H7 (cell line): ENCODE results near the gene SLC13A3. TPM values are rescaled to one million over a fixed set of nuclear protein-coding genes. Genes with fewer than 3 reads are reported as not detected.

ENCODE experiments used
- DNase-seq: peaks from one replicate; pipeline ENCODE4 v3.0.0; 2012
- H3K27me3 ChIP-seq: 2 replicates; pipeline ENCODE4 v1.6.0; 2011; ENCODE audit warnings: mild to moderate bottlenecking, low read length; ENCODE audit not compliant: control insufficient read depth, insufficient read depth
- H3K36me3 ChIP-seq: replicated peaks from 2 replicates; pipeline ENCODE4 v1.5.1; 2011; ENCODE audit warnings: low read length; ENCODE audit not compliant: control insufficient read depth, insufficient read depth
- H3K4me3 ChIP-seq: 2 replicates; pipeline ENCODE4 v1.5.1; 2011; ENCODE audit warnings: low read depth, mild to moderate bottlenecking, control low read depth, low read length, moderate library complexity; ENCODE audit not compliant: insufficient read depth
- total RNA-seq: library from RNA; depleted of rRNA; stranded (reverse); fragments of >200 nt; shearing (Covaris generic); gene quantifications from 2 replicates; pipeline ENCODE4 v1.2.3, GENCODE V29; 2014

The SLC13A3 gene
- total RNA-seq, 1 experiment from 2014 or later, result 6.9 TPM

DNA sequence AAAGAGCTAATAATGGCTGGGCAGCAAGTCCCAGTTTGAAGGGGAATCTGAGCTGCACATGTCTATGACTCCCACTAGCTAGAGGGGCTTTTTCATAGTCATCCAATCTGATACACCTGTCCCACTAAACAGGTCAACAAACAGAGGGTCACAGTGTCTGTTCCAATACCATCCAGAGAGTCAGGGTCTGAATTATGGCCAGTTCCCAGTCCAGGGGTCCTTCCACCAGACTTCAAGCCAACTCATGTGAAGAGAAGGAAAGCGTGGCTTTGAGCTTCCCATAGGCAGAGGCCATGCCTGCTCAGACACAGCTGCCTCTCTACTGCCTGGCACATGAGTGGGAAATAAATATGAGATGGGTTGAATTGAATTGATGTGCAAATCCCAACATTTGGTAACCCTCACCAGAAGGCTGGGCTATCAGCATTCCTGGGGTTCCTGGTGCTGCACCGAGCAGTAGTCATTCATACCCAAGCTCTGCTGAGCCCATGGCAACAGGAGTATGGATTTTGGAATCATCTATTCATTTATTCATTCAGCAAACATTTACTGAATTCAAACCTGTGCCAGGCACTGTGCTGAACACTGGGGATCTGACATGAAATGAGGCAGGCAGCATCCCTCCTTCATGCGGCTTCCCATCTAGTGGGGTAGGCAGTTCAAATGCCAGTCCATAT lies 20.7 kb upstream of the SLC13A3 start:
- Histone ChIP-seq H3K27me3 (no peaks in the 10 kb centered on the region), H3K4me3 (no peak overlapping the region), H3K36me3 (peaks cover 1% of the 10 kb centered on the region; the same call in 1 of the 2 replicates)
- DNase-seq, result no peak

DNA sequence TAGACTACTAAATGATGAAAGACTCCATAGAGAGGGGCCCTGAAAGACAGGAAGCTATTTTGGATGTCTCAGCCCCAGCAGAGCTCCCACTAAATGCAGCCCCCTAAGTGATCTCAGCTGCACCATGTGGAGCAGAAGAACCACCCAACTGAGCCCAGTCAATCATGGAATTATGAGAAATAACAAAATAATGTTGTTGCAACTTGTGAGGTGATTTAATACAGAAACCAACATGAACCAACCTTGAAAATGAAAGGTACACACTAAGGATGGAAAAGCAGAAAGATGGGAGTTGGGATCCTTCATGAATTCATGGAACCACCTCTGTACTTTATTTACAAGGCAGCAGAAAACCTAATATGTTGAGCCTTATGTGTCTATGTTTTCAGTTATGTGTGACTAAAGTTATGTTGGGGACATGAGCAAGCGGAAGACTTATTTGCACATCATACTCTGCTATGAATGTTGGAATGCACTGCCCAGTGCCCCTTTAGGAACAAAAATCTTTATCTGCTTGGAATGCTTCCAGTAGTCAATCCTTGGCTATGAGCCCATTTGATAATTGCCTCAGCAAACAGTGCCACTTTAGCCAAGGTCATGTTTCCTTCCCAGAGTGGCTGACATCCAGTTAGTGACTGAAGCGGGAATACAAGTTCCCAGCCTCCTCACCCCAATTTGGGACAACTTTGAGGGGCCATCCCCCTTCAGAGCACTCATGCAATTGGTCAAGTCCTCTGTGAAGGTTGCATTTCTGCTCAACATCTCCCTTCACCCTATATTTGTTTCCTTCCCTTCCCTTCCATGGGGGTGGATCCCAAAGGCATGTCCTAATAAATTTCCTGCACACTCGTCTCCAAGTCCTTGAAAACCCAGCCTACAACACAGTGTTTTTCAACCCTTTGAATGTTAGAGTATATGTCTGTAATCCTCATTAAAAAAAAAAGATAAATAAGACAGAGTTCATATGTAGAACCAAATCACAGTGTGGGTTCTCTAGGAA lies 19.6 kb upstream of the SLC13A3 start:
- DNase-seq, result no peak
- H3K27me3 ChIP-seq, result no peaks in the 10 kb centered on the region

DNA sequence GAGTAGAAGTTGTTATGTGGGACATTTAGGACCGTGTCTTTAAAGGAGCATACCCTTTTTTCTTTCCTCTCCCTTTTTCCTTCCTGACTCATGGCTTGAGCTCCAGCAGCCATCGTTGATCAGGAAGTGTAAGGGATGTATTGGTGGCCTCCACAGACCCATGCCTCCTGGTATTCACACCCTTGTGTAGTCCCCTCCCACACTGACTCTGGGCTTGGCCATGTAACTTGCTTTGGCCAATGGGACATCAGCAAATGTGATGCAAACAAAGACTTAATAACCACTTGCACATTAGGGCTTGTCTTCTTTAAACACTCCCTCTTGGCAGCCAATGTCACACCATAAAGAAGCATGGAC lies 18.9 kb upstream of the SLC13A3 start:
- H3K36me3 ChIP-seq, result peaks cover 1% of the 10 kb centered on the region
- DNase-seq, result no peak

More for the DNA sequence above, 19.6 kb upstream of the SLC13A3 start:
- H3K36me3 ChIP-seq, result peaks cover 1% of the 10 kb centered on the region
- no peak overlapping the region for H3K4me3 ChIP-seq

DNA sequence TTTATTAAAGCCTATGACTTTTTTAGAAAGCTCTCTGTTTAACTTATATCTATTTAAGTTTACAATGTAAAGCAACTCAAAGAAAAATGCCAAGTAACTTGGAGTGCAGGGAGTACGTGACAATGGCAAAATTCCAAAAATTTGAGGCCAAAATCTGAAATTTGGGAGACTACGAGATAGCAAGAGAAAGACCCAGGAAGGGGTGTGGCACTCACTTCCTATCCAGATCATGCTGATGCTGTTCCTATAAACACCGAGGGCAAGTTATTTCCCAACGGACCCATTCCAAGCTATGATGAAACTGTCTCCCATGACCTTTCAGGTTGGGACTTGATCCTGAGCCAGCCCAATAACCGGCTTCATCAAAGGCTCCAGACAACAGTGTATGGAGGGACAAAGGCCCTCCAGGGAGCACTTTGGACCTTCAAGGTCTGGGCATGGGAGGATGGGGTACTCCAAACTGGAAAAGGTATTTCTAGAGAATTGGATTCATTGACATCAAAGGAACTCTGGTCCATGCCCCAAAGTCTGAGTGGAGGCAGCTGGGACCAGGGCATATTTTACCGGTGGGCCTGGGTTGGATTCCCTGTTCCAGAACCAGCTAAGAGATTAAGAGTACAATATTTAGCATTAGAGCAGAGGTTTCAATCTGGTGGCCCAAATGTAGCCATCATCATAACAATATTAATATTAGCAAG lies 15.7 kb upstream of the SLC13A3 start:
- no peaks in the 10 kb centered on the region for H3K27me3 ChIP-seq
- no peak overlapping the region for H3K4me3 ChIP-seq
- no peak for DNase-seq

More for the DNA sequence above, 18.9 kb upstream of the SLC13A3 start:
- H3K27me3 ChIP-seq, result no peaks in the 10 kb centered on the region
- H3K4me3 ChIP-seq, result no peak overlapping the region

DNA sequence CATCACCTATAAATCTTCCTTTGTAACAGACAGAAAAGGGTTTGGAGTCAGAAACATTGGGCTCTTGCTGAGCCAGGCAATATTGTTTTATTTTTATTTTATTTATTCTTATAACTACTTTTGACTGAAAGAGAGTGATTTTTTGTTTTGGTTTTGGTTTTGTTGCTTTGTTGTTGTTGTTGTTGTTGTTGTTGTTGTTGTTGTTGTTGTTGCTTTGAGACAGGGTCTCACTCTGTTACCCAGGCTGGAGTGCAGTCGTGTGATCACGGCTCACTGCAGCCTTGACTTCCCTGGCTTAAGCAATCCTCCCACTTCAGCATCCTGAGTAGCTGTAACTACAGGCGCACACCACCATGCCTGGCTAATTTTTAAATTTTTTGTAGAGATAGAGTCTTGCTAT lies 15.0 kb upstream of the SLC13A3 start:
- Histone ChIP-seq H3K27me3 (no peaks in the 10 kb centered on the region), H3K36me3 (peaks cover 1% of the 10 kb centered on the region), H3K4me3 (no peak overlapping the region)
- no peak for DNase-seq

More for the DNA sequence above, 15.7 kb upstream of the SLC13A3 start:
- H3K36me3 ChIP-seq, result peaks cover 1% of the 10 kb centered on the region

DNA sequence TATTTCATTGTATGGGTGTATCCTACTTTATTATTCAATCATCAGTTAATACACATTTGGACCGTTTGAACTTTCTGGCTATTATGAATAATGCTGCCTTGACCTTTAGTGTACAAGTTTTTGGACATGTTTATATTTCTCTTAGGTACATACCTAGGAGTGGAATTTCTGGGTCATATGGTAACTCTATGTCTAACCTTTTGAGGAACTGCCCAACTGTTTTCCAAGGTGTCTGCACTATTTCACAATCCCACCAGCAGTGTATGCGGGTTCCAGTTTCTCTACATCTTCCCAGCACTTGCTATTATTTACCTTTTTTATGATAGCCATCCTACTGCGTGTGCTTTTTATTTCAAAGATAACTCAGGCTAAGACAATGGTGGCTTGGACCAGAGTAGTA lies 14.3 kb upstream of the SLC13A3 start:
- no peak overlapping the region for H3K4me3 ChIP-seq
- no peaks in the 10 kb centered on the region for H3K27me3 ChIP-seq
- DNase-seq, result no peak
- H3K36me3 ChIP-seq, result peaks cover 1% of the 10 kb centered on the region

- Histone ChIP-seq H3K4me3 (no peak overlapping the region), H3K36me3 (no peaks in the 10 kb centered on the region; the same call in none of the 2 replicates)
Measured at GRCh38 chr20:46663531-46663930, 12.3 kb upstream of the SLC13A3 start.

DNA sequence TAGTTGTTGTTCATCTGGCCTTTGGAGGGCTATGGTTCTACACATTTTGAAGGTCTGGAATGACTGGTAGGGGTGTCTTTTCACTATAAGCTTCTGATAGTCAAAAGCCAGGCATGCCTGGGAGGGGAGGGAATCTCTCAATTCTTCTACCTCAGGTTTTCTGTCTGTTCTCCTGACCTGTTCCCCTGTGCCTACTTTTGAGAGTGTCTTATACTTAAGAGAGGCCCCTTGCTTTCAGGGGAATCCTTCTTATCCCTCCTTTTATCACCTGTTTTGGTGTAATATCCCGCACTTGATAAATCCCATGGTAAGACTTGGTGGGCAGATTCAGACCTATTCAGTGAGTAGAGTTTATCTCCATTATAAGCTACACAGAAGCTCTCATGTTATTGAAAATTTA lies 10.4 kb upstream of the SLC13A3 start:
- Histone ChIP-seq H3K36me3 (no peaks in the 10 kb centered on the region; the same call in 1 of the 2 replicates), H3K4me3 (no peak overlapping the region), H3K27me3 (no peaks in the 10 kb centered on the region)
- DNase-seq, result no peak

More at GRCh38 chr20:46663531-46663930, 12.3 kb upstream of the SLC13A3 start:
- no peaks in the 10 kb centered on the region for H3K27me3 ChIP-seq
- no peak for DNase-seq

DNA sequence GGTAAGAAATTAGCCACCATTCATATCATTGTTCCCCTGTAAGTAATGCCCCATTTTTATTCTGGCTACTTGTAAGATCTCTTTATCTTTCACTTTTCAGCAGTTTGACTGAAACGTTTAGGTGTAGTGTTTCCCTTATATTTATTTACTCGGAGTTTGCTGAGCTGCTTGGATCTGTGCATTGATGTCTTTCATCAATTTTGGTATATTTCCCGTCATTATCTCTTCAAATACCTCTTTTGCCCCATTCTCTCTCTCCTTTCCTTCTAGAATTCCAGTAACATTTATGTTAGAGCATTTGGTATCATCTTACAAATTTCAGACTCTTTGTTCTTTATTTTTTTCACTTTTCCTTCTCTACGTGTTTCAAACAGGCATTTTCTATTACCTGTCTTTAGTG lies 9.2 kb upstream of the SLC13A3 start:
- Histone ChIP-seq H3K36me3 (no peaks in the 10 kb centered on the region; the same call in 1 of the 2 replicates), H3K4me3 (no peak overlapping the region), H3K27me3 (no peaks in the 10 kb centered on the region)
- no peak for DNase-seq

DNA sequence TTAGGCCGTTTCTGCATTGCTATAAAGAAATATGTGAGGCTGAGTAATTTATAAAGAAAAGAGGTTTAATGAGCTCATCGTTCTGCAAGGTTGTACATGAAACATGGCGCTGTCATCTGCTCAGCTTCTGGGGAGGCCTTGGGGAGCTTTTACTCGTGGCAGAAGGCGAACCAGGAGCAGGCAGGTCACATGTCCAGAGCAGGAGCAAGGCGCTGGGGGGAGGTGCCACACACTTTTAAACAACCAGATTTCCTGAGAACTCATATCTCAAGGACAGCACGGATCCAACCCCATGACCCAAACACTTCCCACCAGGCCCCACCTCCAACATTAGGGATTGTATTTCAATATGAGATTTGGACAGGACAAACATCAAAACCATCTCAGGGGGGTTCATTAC lies 6.4 kb upstream of the SLC13A3 start:
- no peak for DNase-seq
- no peaks in the 10 kb centered on the region for H3K27me3 ChIP-seq
- no peaks in the 10 kb centered on the region; the same call in 1 of the 2 replicates for H3K36me3 ChIP-seq
- no peak overlapping the region for H3K4me3 ChIP-seq

- H3K27me3 ChIP-seq, result no peaks in the 10 kb centered on the region
- H3K4me3 ChIP-seq, result no peak overlapping the region
- no peaks in the 10 kb centered on the region; the same call in 1 of the 2 replicates for H3K36me3 ChIP-seq
- DNase-seq, result no peak
Measured at GRCh38 chr20:46657137-46657536, 5.9 kb upstream of the SLC13A3 start.

GRCh38 chr20:46652699-46653098 lies 1.4 kb upstream of the SLC13A3 start:
- peaks cover 7% of the 10 kb centered on the region; the same call in 1 of the 2 replicates for H3K27me3 ChIP-seq
- no peak for DNase-seq
- no peaks in the 10 kb centered on the region for H3K36me3 ChIP-seq
- H3K4me3 ChIP-seq, result no peak overlapping the region

DNA sequence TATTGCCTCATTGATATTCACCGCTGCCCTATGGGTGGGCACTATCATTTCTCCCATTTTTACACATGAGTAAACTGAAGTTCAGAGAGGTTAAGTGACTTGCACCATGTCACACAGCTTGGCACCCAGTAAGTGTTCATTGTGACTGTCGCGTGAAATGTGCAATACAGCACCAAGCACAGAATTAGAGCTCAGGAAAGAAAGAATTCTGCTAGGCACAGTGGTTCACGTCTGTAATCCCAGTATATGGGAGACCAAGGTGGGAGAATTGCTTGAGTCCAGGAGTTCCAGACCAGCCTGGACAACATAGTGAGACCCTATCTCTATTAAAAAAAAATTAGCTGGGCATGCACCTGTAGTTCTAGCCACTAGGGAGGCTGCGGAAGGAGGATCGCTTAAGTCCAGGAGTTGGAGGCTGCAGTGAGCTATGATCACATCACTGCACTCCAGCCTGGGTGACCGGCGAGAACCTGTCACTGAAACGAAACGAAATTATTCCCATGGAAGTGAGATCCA lies 626 bp downstream of the SLC13A3 start:
- DNase-seq, result no peak
- Histone ChIP-seq H3K36me3 (no peaks in the 10 kb centered on the region), H3K4me3 (peak overlapping the region; percentile 32; the same call in 1 of the 2 replicates), H3K27me3 (peaks cover 7% of the 10 kb centered on the region; the same call in 1 of the 2 replicates)

- Histone ChIP-seq H3K36me3 (no peaks in the 10 kb centered on the region), H3K4me3 (no peak overlapping the region), H3K27me3 (peaks cover 7% of the 10 kb centered on the region; the same call in 1 of the 2 replicates)
- no peak for DNase-seq
Measured at GRCh38 chr20:46649965-46650542, 1.2 kb downstream of the SLC13A3 start.
